Esophagus (tissue), 2 donors: ENCODE measurements around the gene CDK14. TPM values are rescaled to one million over a fixed set of nuclear protein-coding genes. Genes with fewer than 3 reads are reported as not detected.

ENCODE experiments used
- H3K27ac ChIP-seq, 2 donors: one replicate each; pipeline ENCODE4 v1.5.1; 2013; ENCODE audit warnings: low read depth in 2 of 2, mild to moderate bottlenecking in 2 of 2, inconsistent platforms in 1 of 2, low read length in 1 of 2, moderate library complexity in 1 of 2
- H3K27me3 ChIP-seq, 2 donors: one replicate each; pipeline ENCODE4 v1.6.1; 2013; ENCODE audit warnings: low read length in 2 of 2, control low read depth in 1 of 2, mild to moderate bottlenecking in 1 of 2; ENCODE audit not compliant: insufficient read depth in 2 of 2, control insufficient read depth in 1 of 2
- H3K36me3 ChIP-seq, 2 donors: one replicate each; pipeline ENCODE4 v1.6.1; 2013; ENCODE audit warnings: low read length in 1 of 2; ENCODE audit not compliant: control insufficient read depth in 2 of 2, insufficient read depth in 2 of 2
- H3K4me1 ChIP-seq, 2 donors: one replicate each; pipeline ENCODE4 v1.6.1; 2013; ENCODE audit warnings: low read length in 1 of 2; ENCODE audit not compliant: control insufficient read depth in 2 of 2, insufficient read depth in 2 of 2
- H3K4me3 ChIP-seq, 2 donors: one replicate each; pipeline ENCODE4 v1.5.1; 2013; ENCODE audit warnings: low read length in 2 of 2, mild to moderate bottlenecking in 2 of 2, low read depth in 1 of 2, moderate library complexity in 1 of 2
- H3K9me3 ChIP-seq, 2 donors: one replicate each; pipeline ENCODE4 v1.6.1; 2013; ENCODE audit warnings: mild to moderate bottlenecking in 2 of 2, low read depth in 1 of 2, low read length in 1 of 2, moderate library complexity in 1 of 2; ENCODE audit not compliant: control insufficient read depth in 2 of 2, insufficient read depth in 1 of 2
- WGBS, 2 donors: extraction: QIAGEN DNeasy Blood & Tissue Kit; methylation state at CpG; one replicate each; pipeline ENCODE4 v1.1.7; 2013; 5-methylcytosine and 5-hydroxymethylcytosine counted together
- polyA plus RNA-seq, 2 donors: library from polyadenylated mRNA; stranded (reverse); fragments of 200-250 nt; gene quantifications; one replicate each; pipeline ENCODE4 v1.2.3, GENCODE V29; 2013
- donor health status: healthy with polysubstance abuse.
- donor health status: Bipolar disorder and iron deficiency.

The CDK14 gene
- polyA plus RNA-seq, 2 donors, result 0.51 to 0.59 TPM

DNA sequence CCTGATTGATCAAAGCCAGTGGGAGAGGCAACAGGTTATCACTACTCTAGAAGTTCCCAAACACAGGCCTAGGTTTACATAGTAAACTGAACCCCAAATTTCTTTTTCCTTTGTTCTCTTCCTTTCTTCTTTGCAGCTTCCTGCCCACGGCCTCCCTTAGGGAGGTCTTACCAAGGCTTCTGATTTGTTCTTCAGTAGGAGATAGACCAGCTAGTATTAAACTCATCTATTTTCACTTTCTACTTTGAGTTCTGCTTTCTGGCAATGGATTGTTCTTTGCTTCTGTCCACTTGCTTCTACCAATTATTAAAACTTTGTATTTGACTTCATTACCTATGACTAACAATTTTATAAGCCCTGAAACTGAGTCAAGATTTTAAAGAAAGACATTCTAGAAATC, 417.0 kb downstream of the CDK14 start:
- Histone ChIP-seq H3K9me3 (no peaks in the 10 kb centered on the region), H3K27me3 (no peaks in the 10 kb centered on the region), H3K27ac (no peak overlapping the region), H3K4me1 (no peaks in the 10 kb centered on the region), H3K4me3 (no peak overlapping the region), H3K36me3 (no peaks in the 10 kb centered on the region)
- WGBS, 2 donors, result 61 to 66% methylated on average over 1 of the region's 1 CpG

DNA sequence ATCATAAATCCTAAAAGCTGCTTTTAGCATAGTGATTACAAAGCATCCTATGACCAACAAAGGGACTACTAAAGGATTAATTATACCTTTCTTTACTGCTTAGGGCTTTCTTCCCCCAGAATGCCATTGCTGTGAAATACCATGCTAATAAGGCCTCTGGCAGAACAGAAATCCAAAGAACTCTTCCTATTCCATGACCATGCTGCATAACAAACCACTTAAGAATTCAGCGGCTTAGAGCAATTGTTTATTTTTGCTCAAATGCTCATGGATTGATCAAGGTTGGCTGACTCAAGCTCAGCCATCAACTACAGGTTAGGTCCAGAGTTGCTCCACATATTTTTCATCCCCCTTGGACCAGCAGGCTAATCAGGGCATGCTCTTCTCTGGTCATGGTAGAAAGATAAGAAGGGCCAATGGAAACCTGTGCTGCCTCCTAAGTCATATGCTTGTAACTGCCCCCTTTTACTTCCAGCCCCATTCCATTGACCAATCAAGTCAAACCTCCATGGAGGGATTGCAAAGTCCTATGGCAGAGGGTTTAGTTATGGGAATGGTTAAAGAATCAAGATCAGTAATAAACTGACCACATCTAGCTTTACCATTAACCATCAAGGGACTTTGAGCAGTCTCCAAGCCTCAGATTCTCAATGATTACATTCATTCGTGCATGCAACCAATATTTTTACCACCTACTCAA, 423.7 kb downstream of the CDK14 start:
- Histone ChIP-seq H3K4me1 (no peaks in the 10 kb centered on the region), H3K9me3 (no peaks in the 10 kb centered on the region), H3K36me3 (no peaks in the 10 kb centered on the region), H3K27me3 (no peaks in the 10 kb centered on the region), H3K4me3 (no peak overlapping the region), H3K27ac (no peak overlapping the region)
- WGBS, 2 donors, result 88 to 91% methylated on average over 2 of the region's 2 CpGs

DNA sequence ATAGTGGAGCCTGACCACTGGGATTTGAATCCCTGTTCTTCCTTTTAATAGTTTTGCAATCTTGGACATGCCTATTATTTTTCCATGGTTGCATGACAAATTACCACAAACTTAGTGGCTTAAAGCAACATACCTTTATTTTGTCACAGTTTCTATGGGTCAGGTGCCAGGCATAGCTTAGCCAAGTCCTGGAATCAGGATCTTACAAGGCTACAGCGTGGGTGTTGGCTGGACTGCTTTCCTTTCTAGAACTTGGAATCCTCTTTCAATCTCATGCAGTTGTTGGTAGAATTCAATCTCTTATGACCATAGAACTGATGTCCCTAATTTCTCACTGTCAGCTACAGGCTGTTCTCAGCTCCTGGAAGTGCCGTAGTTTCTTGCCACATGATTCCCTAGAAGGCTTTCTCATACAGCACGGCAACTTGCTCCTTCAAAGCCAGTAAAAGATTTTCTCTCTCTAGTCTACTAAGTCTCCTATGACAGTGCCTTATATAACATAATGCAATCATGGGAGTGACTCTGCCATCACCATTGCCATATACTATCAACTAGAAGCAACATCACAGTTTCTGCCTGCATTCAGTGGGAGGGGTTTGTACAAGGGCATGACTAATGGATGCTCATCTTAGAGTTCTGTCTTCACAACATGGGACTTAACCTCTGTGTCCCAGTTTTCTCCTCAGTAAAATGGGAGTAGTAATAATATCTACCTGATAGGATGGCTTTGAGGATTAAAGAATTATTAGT, 424.7 kb downstream of the CDK14 start:
- Histone ChIP-seq H3K27ac (no peak overlapping the region), H3K4me1 (no peaks in the 10 kb centered on the region), H3K9me3 (no peaks in the 10 kb centered on the region), H3K36me3 (no peaks in the 10 kb centered on the region), H3K4me3 (no peak overlapping the region), H3K27me3 (no peaks in the 10 kb centered on the region)
- WGBS, 2 donors, result 76 to 79% methylated on average over 3 of the region's 3 CpGs

DNA sequence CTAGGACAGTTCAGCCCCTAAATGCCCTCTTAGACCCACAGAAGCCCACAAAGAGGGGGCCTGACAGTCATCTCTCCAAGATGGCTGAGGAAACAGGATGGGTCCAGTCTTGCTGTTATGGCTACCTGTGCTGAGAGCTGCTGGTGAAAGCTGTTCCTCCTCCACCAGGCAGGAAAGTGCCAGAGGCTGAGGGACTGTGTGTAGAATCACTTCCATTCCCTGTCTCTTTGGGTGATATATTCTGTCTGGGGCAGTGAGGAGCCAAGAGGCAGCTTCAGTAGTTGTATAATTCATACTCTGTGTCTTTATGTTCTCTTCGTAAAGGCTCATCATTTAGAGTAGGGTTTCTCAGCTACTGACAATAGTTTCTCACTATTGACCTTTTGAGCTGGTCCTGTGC, 425.8 kb downstream of the CDK14 start:
- Histone ChIP-seq H3K4me3 (no peak overlapping the region), H3K27me3 (no peaks in the 10 kb centered on the region), H3K9me3 (no peaks in the 10 kb centered on the region), H3K4me1 (no peaks in the 10 kb centered on the region), H3K36me3 (no peaks in the 10 kb centered on the region), H3K27ac (no peak overlapping the region)
- 95 to 100% methylated on average over 1 of the region's 1 CpG for WGBS, 2 donors

DNA sequence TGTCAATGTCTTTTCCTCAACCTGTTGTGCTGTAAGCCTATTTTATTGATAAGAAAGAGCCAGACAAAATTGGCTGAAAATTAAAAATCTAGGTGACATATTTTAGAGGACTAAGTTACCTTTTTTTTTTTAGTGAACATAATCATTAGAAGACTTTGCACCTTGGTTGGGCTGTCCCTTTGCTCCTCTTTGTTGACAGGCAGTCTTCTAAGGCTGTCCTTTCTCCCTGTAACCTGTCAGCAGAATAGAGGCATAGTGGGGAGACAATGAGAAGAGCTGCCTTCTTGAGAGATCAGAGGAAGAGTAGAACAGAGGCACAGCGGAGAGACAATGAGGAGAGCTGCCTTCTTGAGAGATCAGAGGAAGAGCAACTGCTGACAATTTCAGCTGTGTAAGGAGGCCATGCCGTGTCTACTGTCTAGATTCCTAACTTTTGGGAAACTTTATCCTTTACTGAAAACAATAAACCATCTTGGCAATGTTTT, 429.8 kb downstream of the CDK14 start:
- no peaks in the 10 kb centered on the region for H3K4me1 ChIP-seq
- no peaks in the 10 kb centered on the region for H3K9me3 ChIP-seq
- 74 to 86% methylated on average over 2 of the region's 2 CpGs for WGBS, 2 donors

DNA sequence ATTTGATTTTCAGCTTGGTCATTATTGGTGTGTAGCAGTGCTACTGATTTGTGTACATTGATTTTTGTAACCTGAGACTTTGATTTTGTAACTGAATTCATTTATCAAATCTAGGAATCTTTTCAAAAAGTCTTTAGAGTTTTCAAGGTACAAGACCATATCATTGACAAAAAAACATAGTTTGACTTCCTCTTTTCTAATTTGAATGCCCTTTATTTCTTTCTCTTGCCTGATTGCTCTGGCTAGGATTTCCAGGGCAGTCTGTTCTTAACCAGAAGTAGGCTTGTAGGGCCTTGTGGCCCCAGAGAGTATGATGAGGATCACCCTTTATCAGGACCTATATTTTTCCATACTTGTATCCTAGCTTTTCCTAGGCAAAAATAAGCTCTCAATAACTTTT, 433.6 kb downstream of the CDK14 start:
- no peaks in the 10 kb centered on the region for H3K27me3 ChIP-seq
- no peak overlapping the region for H3K27ac ChIP-seq
- no peaks in the 10 kb centered on the region for H3K36me3 ChIP-seq
- no peaks in the 10 kb centered on the region for H3K9me3 ChIP-seq
- no peak overlapping the region for H3K4me3 ChIP-seq
- H3K4me1 ChIP-seq, result peaks cover 0 to 2% of the 10 kb centered on the region in 2 donors

More for the DNA sequence above, 429.8 kb downstream of the CDK14 start:
- no peaks in the 10 kb centered on the region for H3K27me3 ChIP-seq
- no peaks in the 10 kb centered on the region for H3K36me3 ChIP-seq
- no peak overlapping the region for H3K27ac ChIP-seq
- H3K4me3 ChIP-seq, result no peak overlapping the region

DNA sequence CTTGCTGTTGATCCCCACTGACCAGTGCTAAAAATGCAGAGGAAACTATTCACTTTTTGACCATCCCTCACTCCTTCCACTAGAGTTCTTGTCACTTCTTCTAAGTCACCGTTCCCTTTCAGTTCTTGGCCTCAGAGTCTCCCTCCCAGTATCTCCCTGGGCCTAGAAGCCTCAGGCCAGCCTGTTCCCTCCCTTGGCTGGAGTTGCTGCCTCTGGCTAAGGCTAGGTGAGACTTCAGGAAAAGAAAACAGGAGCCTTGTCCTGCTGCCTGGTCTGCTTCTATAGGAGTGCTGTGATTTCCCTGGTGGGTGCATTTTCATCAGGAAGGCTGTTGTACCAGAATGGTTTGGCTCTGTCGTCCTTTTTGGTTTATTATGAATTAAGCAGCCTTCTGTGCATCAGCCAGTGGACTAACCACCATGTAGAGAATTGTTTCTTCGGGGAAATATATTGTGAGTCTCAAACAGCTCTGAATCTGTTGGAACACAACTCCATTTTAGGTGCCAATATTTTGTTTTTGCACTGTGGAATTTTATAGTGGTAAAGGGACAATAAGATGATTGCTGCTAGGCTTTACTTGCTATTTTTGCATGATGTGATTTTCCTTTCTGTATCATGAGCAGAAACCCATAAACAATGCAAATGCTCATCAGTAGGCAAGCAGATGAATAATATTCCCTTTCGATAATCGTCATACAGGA, 434.7 kb downstream of the CDK14 start:
- no peaks in the 10 kb centered on the region for H3K27me3 ChIP-seq
- 70 to 79% methylated on average over 5 of the region's 5 CpGs for WGBS, 2 donors

DNA sequence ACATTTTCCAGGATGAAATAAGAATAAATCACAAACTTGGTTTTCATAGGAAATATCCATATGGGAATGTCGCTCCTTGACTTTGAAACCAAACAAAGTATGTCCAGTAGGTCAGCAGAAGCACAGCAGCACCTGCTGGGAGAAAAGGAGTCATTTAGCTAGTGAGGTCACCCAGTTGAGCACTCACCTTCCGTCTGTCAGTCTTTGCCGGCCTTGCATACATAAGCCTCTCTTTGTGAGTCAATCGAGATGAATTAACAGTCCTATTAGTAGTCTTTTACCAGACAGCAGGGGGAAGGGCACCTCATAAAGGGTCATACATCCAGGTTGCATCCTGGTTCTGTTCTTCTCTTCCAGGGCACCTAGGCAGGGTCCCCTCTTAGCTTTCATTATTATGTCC, 435.6 kb downstream of the CDK14 start:
- 76 to 80% methylated on average over 4 of the region's 4 CpGs for whole genome bisulfite sequencing, 2 donors
- no peaks in the 10 kb centered on the region for H3K27me3 ChIP-seq

More for the DNA sequence above, 434.7 kb downstream of the CDK14 start:
- Histone ChIP-seq H3K9me3 (no peaks in the 10 kb centered on the region), H3K36me3 (no peaks in the 10 kb centered on the region), H3K4me3 (no peak overlapping the region), H3K27ac (no peak overlapping the region), H3K4me1 (peaks cover 0 to 2% of the 10 kb centered on the region in 2 donors)

DNA sequence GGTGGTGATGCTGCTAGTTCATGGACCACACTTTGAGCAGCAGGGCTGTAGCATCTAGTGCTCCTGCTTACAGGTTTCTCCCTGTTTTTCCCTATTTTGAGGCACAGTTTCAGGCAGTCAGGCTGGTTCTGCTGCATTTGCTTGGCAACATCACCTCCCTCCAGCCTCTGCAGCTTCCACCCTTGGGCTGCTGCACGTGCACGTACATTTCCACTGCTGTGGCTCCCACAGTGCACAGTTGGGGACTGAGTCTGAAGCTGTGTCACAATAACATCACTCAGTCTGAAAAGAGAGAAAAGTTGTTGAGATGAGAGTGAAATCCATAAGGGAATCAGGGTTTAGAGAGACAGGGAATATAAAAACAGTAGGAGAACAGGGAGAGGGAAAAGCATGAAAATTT, 437.5 kb downstream of the CDK14 start:
- WGBS, 2 donors, result 42 to 52% methylated on average over 2 of the region's 2 CpGs
- no peak overlapping the region for H3K4me3 ChIP-seq

More for the DNA sequence above, 435.6 kb downstream of the CDK14 start:
- Histone ChIP-seq H3K36me3 (no peaks in the 10 kb centered on the region), H3K27ac (no peak overlapping the region), H3K9me3 (no peaks in the 10 kb centered on the region), H3K4me1 (peaks cover 0 to 2% of the 10 kb centered on the region in 2 donors), H3K4me3 (no peak overlapping the region)

More for the DNA sequence above, 437.5 kb downstream of the CDK14 start:
- Histone ChIP-seq H3K4me1 (peaks cover 0 to 2% of the 10 kb centered on the region in 2 donors), H3K27ac (no peak overlapping the region), H3K9me3 (no peaks in the 10 kb centered on the region), H3K27me3 (no peaks in the 10 kb centered on the region), H3K36me3 (no peaks in the 10 kb centered on the region)
